DMS53 treated with DMSO at 0.1 percent for 48 hours (cell line): ENCODE data around the gene DDAH1.

ENCODE experiments used
- DNase-seq: peaks from one replicate; lab custom pipeline; 2025; ENCODE audit not compliant: unreplicated experiment; lab: John Stamatoyannopoulos, UW

Gene DDAH1

GRCh38 chr1:85445906-85446305 is 19.1 kb downstream of the DDAH1 start:
- no peak for DNase-seq

- no peak for DNase-seq
Observed at GRCh38 chr1:85444381-85444780, 20.6 kb downstream of the DDAH1 start.

- no peak for DNase-seq
Observed at GRCh38 chr1:85440612-85441011, 24.3 kb downstream of the DDAH1 start.

GRCh38 chr1:85438353-85438752 is 26.6 kb downstream of the DDAH1 start:
- no peak for DNase-seq

- DNase-seq: no peak
Observed at GRCh38 chr1:85437139-85437538, 27.8 kb downstream of the DDAH1 start.

- no peak for DNase-seq
Observed at GRCh38 chr1:85433096-85433495, 31.9 kb downstream of the DDAH1 start.

- no peak for DNase-seq
Observed at GRCh38 chr1:85428471-85429089, 36.4 kb downstream of the DDAH1 start.

GRCh38 chr1:85427849-85428248 is 37.1 kb downstream of the DDAH1 start:
- no peak for DNase-seq

GRCh38 chr1:85427331-85427730 is 37.6 kb downstream of the DDAH1 start:
- DNase-seq: no peak

GRCh38 chr1:85421179-85421578 is 43.8 kb downstream of the DDAH1 start:
- DNase-seq: no peak

GRCh38 chr1:85420199-85420598 is 44.8 kb downstream of the DDAH1 start:
- DNase-seq: no peak

GRCh38 chr1:85417876-85418275 is 47.1 kb downstream of the DDAH1 start:
- DNase-seq: no peak

- DNase-seq: no peak
Observed at GRCh38 chr1:85417017-85417416, 47.9 kb downstream of the DDAH1 start.

- no peak for DNase-seq
Observed at GRCh38 chr1:85413169-85413568, 51.8 kb downstream of the DDAH1 start.

GRCh38 chr1:85411567-85412305 is 53.2 kb downstream of the DDAH1 start:
- no peak for DNase-seq

GRCh38 chr1:85409516-85409915 is 55.4 kb downstream of the DDAH1 start:
- no peak for DNase-seq

- DNase-seq: no peak
Observed at GRCh38 chr1:85407746-85408377, 57.1 kb downstream of the DDAH1 start.

GRCh38 chr1:85406887-85407533 is 57.9 kb downstream of the DDAH1 start:
- no peak for DNase-seq

- no peak for DNase-seq
Observed at GRCh38 chr1:85406081-85406480, 58.9 kb downstream of the DDAH1 start.

- DNase-seq: no peak
Observed at GRCh38 chr1:85404408-85404807, 60.6 kb downstream of the DDAH1 start.

GRCh38 chr1:85398391-85399064 is 66.4 kb downstream of the DDAH1 start:
- no peak for DNase-seq
